ENCODE results near the gene ZNF813. TPM values are rescaled to one million over a fixed set of nuclear protein-coding genes. Genes with fewer than 3 reads are reported as not detected.
"Not testable (repeated sequence)": the region's sequence is repeated elsewhere in the genome, so short reads cannot be mapped to it uniquely, and the experiment has no call there.

ZNF813 gene
- total RNA-seq, 5 donors from 2014 or later (not counting 1 experiment from before 2014, with no cell fraction given): 4.4 to 7.6 (median 6.6) TPM

DNA sequence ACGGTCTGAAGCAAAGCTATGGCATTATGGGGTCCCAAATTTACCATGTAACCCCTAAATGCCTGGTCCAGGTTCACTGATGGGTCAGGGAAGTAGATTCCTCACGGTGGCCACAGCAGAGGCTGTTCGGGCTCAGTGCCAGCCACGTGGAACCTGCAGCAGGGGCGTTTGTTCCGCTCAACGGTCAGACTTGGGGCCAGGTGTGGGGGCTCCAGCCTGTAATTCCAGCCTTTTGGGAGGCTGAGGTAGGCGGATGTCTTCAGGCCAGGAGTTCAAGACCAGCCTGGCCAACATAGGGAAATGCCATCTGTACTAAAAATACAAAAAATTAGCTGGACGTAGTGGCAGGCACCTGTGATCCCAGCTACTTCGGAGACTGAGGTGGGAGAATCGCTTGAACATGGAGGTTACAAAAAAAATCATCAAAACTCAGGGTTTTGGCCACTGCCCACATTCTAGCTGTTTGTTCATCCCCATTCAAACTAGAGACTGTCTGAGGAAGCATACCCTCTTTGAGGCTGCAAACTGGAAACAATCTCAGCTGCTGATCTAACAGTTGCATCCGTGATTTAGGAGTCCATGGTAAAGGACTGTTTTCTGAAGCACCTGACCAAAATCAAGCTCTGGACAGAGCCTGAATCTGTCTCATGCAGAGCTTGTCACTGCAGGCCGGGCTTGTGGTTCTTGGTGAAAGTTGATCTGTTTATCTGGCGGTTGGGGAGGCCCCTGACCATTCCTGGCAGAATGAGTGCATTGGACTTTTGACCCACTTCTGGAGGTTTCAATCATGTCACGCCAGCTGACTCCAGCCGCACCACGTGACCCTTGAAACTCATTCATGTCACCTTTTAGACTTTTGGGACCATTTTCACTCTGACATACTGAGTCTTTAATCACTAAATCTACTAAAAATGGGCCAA, 40.2 kb downstream of the ZNF813 start:
- H3K9me3 Mint-ChIP-seq: peaks cover 0 to 6% (median 5%) of the 10 kb centered on the region in 3 donors
- no peaks in the 10 kb centered on the region for H3K36me3 ChIP-seq (ENCODE audit: control insufficient read depth in 2 of 2, extremely low read depth in 1 of 2, insufficient read depth in 1 of 2, low read length in 1 of 2)
- H3K27ac ChIP-seq (ENCODE audit: low read length): no peak overlapping the region
- peaks cover 0 to 2% (median 1%) of the 10 kb centered on the region in 3 donors for H3K4me1 Mint-ChIP-seq
- no peak overlapping the region for H3K4me3 ChIP-seq (ENCODE audit: control insufficient read depth in 1 of 2, extremely low read depth in 1 of 2, low read length in 1 of 2)
- no peaks in the 10 kb centered on the region for H3K4me1 ChIP-seq (ENCODE audit: control insufficient read depth in 1 of 2, extremely low read depth in 1 of 2, insufficient read depth in 2 of 2, low read length in 2 of 2)
- WGBS (ENCODE audit: insufficient coverage): 84% methylated on average over 13 of the region's 17 CpGs
- ChIA-PET POLR2A (no interaction called here), CTCF (no interaction called here)
- no peaks in the 10 kb centered on the region for H3K9me3 ChIP-seq
- H3K27me3 Mint-ChIP-seq: peaks cover 20 to 29% of the 10 kb centered on the region in 2 donors
- DNase-seq (no peak), ATAC-seq (replicated peaks in 1 of 4) (no peak)
- no peak overlapping the region for H3K27ac Mint-ChIP-seq
- no peak overlapping the region for H3K4me3 Mint-ChIP-seq
- no peaks in the 10 kb centered on the region for H3K36me3 Mint-ChIP-seq
- H3K27me3 ChIP-seq (replicated peaks in 1 of 2; ENCODE audit: control insufficient read depth in 2 of 2, extremely low read depth in 1 of 2, insufficient read depth in 2 of 2, low read length in 1 of 2): peaks cover 2 to 10% of the 10 kb centered on the region in 2 experiments

DNA sequence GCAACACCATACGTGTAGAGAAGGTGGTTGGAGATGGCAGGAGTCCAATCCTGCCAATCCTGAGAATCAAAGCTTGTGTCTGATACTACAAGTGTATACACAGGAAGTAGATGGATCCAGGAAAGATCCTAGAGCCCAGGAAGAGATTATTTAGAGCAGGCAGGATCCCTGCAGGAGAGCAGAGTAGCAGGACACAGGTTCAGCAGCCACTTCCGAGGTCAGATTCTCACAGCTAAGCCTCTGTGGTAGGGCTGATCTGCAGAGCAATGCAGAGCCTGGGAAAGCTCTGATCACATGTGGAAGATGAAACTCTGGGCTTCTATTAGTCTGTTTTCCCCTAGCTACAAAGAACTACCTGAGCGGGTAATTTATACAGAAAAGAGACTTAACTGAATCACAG, 41.9 kb downstream of the ZNF813 start:
- no peak overlapping the region for H3K4me3 ChIP-seq (ENCODE audit: control insufficient read depth in 1 of 2, extremely low read depth in 1 of 2, low read length in 1 of 2)
- no peaks in the 10 kb centered on the region for H3K36me3 ChIP-seq (ENCODE audit: control insufficient read depth in 2 of 2, extremely low read depth in 1 of 2, insufficient read depth in 1 of 2, low read length in 1 of 2)
- POLR2A ChIA-PET: no interaction called here
- no peak overlapping the region for H3K27ac Mint-ChIP-seq
- H3K4me1 Mint-ChIP-seq: peaks cover 0 to 2% (median 1%) of the 10 kb centered on the region in 3 donors
- peaks cover 0 to 5% (median 5%) of the 10 kb centered on the region in 3 donors for H3K9me3 Mint-ChIP-seq
- no peaks in the 10 kb centered on the region for H3K9me3 ChIP-seq
- CTCF ChIA-PET: interaction anchor here in 1 of 2 donors (0.7 to 1.5 kb wide), 2 partner anchors 84 to 614 kb away, joined by 3 to 6 read pairs; no protein-coding TSS in a partner anchor
- no peak overlapping the region for H3K27ac ChIP-seq (ENCODE audit: low read length)
- ATAC-seq (replicated peaks in 1 of 4) (no peak), DNase-seq (no peak)
- H3K27me3 Mint-ChIP-seq: peaks cover 18 to 29% of the 10 kb centered on the region in 2 donors
- H3K27me3 ChIP-seq (replicated peaks in 1 of 2; ENCODE audit: control insufficient read depth in 2 of 2, extremely low read depth in 1 of 2, insufficient read depth in 2 of 2, low read length in 1 of 2): peaks cover 2 to 8% of the 10 kb centered on the region in 2 experiments
- no peaks in the 10 kb centered on the region for H3K36me3 Mint-ChIP-seq
- no peaks in the 10 kb centered on the region for H3K4me1 ChIP-seq (ENCODE audit: control insufficient read depth in 1 of 2, extremely low read depth in 1 of 2, insufficient read depth in 2 of 2, low read length in 2 of 2)
- WGBS (ENCODE audit: insufficient coverage): 33% methylated on average over 1 of the region's 3 CpGs
- no peak overlapping the region for H3K4me3 Mint-ChIP-seq

DNA sequence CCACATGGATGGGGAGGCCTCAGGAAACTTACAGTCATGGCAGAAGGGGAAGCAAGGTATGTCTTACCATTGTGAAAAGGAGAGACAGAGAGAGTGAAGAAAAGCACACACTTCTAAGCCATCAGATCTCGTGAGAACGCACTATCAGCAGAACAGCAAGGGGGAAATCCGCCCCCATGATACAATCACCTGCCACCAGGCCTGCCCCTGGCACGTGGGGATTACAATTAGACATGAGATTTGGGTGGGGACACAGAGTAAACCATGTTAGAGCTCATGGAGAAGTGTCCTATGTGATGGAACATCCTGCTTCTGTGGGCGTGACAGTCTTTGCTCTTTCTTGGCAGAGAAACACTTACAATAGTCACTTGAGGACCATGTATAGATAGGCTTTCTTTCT, 42.3 kb downstream of the ZNF813 start:
- H3K9me3 ChIP-seq: no peaks in the 10 kb centered on the region
- ChIA-PET CTCF (interaction anchor here in 1 of 2 donors (0.7 to 1.5 kb wide), 4 partner anchors 36 to 614 kb away, joined by 3 to 6 read pairs (median 3); no protein-coding TSS in a partner anchor), POLR2A (no interaction called here)
- H3K4me3 ChIP-seq (ENCODE audit: control insufficient read depth in 1 of 2, extremely low read depth in 1 of 2, low read length in 1 of 2): no peak overlapping the region
- Mint-ChIP-seq H3K27me3 (peaks cover 15 to 27% of the 10 kb centered on the region in 2 donors), H3K4me3 (no peak overlapping the region), H3K36me3 (no peaks in the 10 kb centered on the region), H3K9me3 (peaks cover 0 to 5% (median 2%) of the 10 kb centered on the region in 3 donors), H3K27ac (no peak overlapping the region), H3K4me1 (peaks cover 0 to 2% (median 0%) of the 10 kb centered on the region in 3 donors)
- no peak overlapping the region for H3K27ac ChIP-seq (ENCODE audit: low read length)
- no peaks in the 10 kb centered on the region for H3K4me1 ChIP-seq (ENCODE audit: control insufficient read depth in 1 of 2, extremely low read depth in 1 of 2, insufficient read depth in 2 of 2, low read length in 2 of 2)
- DNase-seq (no peak), ATAC-seq (replicated peaks in 1 of 4) (no peak)
- WGBS (ENCODE audit: insufficient coverage): no CpG with 5 or more reads among the region's 5 CpGs
- H3K36me3 ChIP-seq (ENCODE audit: control insufficient read depth in 2 of 2, extremely low read depth in 1 of 2, insufficient read depth in 1 of 2, low read length in 1 of 2): no peaks in the 10 kb centered on the region
- H3K27me3 ChIP-seq (replicated peaks in 1 of 2; ENCODE audit: control insufficient read depth in 2 of 2, extremely low read depth in 1 of 2, insufficient read depth in 2 of 2, low read length in 1 of 2): peaks cover 2 to 4% of the 10 kb centered on the region in 2 experiments

DNA sequence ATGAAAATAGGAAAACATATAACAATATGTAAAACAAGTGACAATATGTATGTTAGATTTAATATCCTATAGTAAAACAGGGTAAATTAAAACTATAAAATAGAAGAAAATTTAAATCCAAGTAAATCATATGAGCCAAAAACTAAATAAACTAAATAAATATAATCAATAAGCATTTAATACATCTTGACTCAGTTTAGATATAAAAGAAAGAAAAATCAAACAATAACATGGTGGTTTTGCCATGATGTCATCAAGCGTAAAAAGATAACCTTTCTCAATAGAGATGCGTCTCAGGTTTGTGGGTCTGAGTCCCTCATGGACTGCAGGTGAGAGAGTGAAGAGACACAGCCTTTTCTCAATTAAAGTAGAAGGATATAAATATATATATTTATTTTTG, 43.8 kb downstream of the ZNF813 start:
- DNase-seq: no peak
- Mint-ChIP-seq H3K4me1 (peaks cover 0 to 2% (median 0%) of the 10 kb centered on the region in 3 donors), H3K4me3 (no peak overlapping the region), H3K27ac (no peak overlapping the region), H3K36me3 (no peaks in the 10 kb centered on the region), H3K27me3 (peaks cover 15 to 17% of the 10 kb centered on the region in 2 donors), H3K9me3 (peaks cover 0 to 3% (median 1%) of the 10 kb centered on the region in 3 donors)
- no peaks in the 10 kb centered on the region for H3K36me3 ChIP-seq (ENCODE audit: control insufficient read depth in 2 of 2, extremely low read depth in 1 of 2, insufficient read depth in 1 of 2, low read length in 1 of 2)
- no peak overlapping the region for H3K4me3 ChIP-seq (ENCODE audit: control insufficient read depth in 1 of 2, extremely low read depth in 1 of 2, low read length in 1 of 2)
- no CpG with 5 or more reads among the region's 2 CpGs for WGBS (ENCODE audit: insufficient coverage)
- no peaks in the 10 kb centered on the region for H3K4me1 ChIP-seq (ENCODE audit: control insufficient read depth in 1 of 2, extremely low read depth in 1 of 2, insufficient read depth in 2 of 2, low read length in 2 of 2)
- H3K27me3 ChIP-seq (replicated peaks in 1 of 2; ENCODE audit: control insufficient read depth in 2 of 2, extremely low read depth in 1 of 2, insufficient read depth in 2 of 2, low read length in 1 of 2): peaks cover 0 to 2% of the 10 kb centered on the region in 2 experiments
- ChIA-PET POLR2A (no interaction called here), CTCF (no interaction called here)
- ATAC-seq (replicated peaks in 1 of 4): no peak
- H3K27ac ChIP-seq (ENCODE audit: low read length): no peak overlapping the region
- H3K9me3 ChIP-seq: no peaks in the 10 kb centered on the region

DNA sequence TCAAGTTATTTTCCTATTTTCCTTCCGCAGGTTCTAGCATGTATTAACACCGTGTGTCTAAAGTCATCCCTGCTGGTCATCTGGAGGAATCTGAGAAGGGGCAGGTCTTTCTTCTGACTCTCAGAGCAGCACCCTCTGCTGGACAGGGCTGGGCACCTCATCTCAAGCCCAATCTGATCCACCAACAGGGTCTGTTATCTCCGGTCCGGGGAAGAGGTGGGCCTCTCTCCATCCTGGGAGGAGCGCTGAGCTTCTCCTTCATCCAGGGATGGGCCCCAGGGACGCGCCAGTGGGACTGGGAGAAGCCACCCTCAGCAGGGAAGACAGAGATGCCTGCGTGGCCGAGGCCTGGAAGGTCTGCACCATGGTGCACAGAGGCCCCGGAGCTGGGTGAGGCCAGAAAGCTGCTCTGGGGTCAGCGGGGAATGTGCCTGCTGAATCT, 44.4 kb downstream of the ZNF813 start:
- 33% methylated on average over 9 of the region's 11 CpGs for WGBS (ENCODE audit: insufficient coverage)
- peak; percentile 55 to 68 (median 63) for ATAC-seq (replicated peaks in 1 of 4)
- Histone ChIP-seq H3K4me3 (ENCODE audit: control insufficient read depth in 1 of 2, extremely low read depth in 1 of 2, low read length in 1 of 2) (no peak overlapping the region), H3K27ac (ENCODE audit: low read length) (no peak overlapping the region), H3K4me1 (ENCODE audit: control insufficient read depth in 1 of 2, extremely low read depth in 1 of 2, insufficient read depth in 2 of 2, low read length in 2 of 2) (no peaks in the 10 kb centered on the region), H3K9me3 (no peaks in the 10 kb centered on the region), H3K36me3 (ENCODE audit: control insufficient read depth in 2 of 2, extremely low read depth in 1 of 2, insufficient read depth in 1 of 2, low read length in 1 of 2) (no peaks in the 10 kb centered on the region), H3K27me3 (replicated peaks in 1 of 2; ENCODE audit: control insufficient read depth in 2 of 2, extremely low read depth in 1 of 2, insufficient read depth in 2 of 2, low read length in 1 of 2) (no peaks in the 10 kb centered on the region)
- Mint-ChIP-seq H3K27me3 (peaks cover 12 to 14% of the 10 kb centered on the region in 2 donors), H3K4me3 (no peak overlapping the region), H3K27ac (no peak overlapping the region), H3K4me1 (peaks cover 0 to 2% (median 0%) of the 10 kb centered on the region in 3 donors), H3K9me3 (peaks cover 0 to 3% (median under 1%) of the 10 kb centered on the region in 3 donors), H3K36me3 (no peaks in the 10 kb centered on the region)
- POLR2A ChIA-PET: no interaction called here
- DNase-seq: peak in 31 of 35 experiments; percentile 16 to 66 (median 35)
- CTCF ChIA-PET: no interaction called here

DNA sequence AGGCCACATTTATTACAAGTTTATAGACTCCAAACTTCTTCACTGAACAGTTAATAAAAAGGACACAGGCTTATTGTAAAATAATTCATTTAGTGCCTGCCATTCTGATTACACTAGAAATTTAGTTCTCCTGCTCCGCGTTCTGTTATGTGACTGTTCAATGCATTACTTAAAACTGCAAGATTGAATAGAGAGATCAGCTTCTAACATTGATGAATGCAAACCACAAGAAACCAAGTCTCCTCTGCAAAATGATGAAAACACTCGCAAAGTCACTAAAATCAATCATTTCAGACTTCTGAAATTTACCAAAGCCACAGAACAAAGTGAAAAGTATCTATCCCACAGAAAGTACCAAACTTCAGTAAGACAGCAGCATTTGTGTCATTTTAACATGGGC, 47.5 kb downstream of the ZNF813 start:
- POLR2A ChIA-PET, DNase-seq, CTCF ChIA-PET: not testable (repeated sequence)

More for the DNA sequence above, 47.5 kb downstream of the ZNF813 start:
- not testable (repeated sequence) for H3K36me3 Mint-ChIP-seq; H3K4me1 ChIP-seq (ENCODE audit: control insufficient read depth in 1 of 2, extremely low read depth in 1 of 2, insufficient read depth in 2 of 2, low read length in 2 of 2); H3K27me3 ChIP-seq (replicated peaks in 1 of 2; ENCODE audit: control insufficient read depth in 2 of 2, extremely low read depth in 1 of 2, insufficient read depth in 2 of 2, low read length in 1 of 2); H3K36me3 ChIP-seq (ENCODE audit: control insufficient read depth in 2 of 2, extremely low read depth in 1 of 2, insufficient read depth in 1 of 2, low read length in 1 of 2); H3K4me3 Mint-ChIP-seq; H3K27me3 Mint-ChIP-seq; ATAC-seq (replicated peaks in 1 of 4); H3K27ac Mint-ChIP-seq; H3K27ac ChIP-seq (ENCODE audit: low read length); H3K4me3 ChIP-seq (ENCODE audit: control insufficient read depth in 1 of 2, extremely low read depth in 1 of 2, low read length in 1 of 2); H3K9me3 ChIP-seq; H3K4me1 Mint-ChIP-seq
- peaks cover 9 to 18% (median 9%) of the 10 kb centered on the region in 3 donors for H3K9me3 Mint-ChIP-seq
- WGBS (ENCODE audit: insufficient coverage): no CpG with 5 or more reads among the region's 3 CpGs

Data from T-cell (primary cell).